Progenitor cell of endocrine pancreas (in vitro differentiated cells): ENCODE results near the gene DHCR24. TPM values are rescaled to one million over a fixed set of nuclear protein-coding genes. Genes with fewer than 3 reads are reported as not detected.

Experiments used
- DNase-seq: peaks from one replicate; pipeline ENCODE4 v3.0.0; 2021; ENCODE audit warnings: low spot score; ENCODE audit not compliant: unreplicated experiment
- H3K27ac Mint-ChIP-seq: 2 replicates; pipeline ENCODE4 v1.8.0; 2021; ENCODE audit warnings: mild to moderate bottlenecking, moderate library complexity, mixed read lengths
- H3K27me3 Mint-ChIP-seq: 2 replicates; pipeline ENCODE4 v1.8.0; 2021; ENCODE audit warnings: mixed read lengths
- H3K36me3 Mint-ChIP-seq: 2 replicates; pipeline ENCODE4 v1.8.0; 2022; ENCODE audit warnings: mixed read lengths; ENCODE audit not compliant: insufficient read depth
- H3K4me1 Mint-ChIP-seq: 2 replicates; pipeline ENCODE4 v1.8.0; 2021; ENCODE audit warnings: low read depth, mixed read lengths
- H3K4me3 Mint-ChIP-seq: 2 replicates; pipeline ENCODE4 v1.8.0; 2021; ENCODE audit warnings: low read depth, mild to moderate bottlenecking, moderate library complexity, mixed read lengths
- H3K9me3 Mint-ChIP-seq: 2 replicates; pipeline ENCODE4 v1.8.0; 2021; ENCODE audit warnings: low read depth, mixed read lengths
- CTCF ChIP-seq: fragments of 200-600 bp; sonication (generic); IDR thresholded peaks from one replicate; pipeline ENCODE4 v1.5.0; 2021; ENCODE audit warnings: antibody characterized with exemption, mild to moderate bottlenecking; ENCODE audit not compliant: unreplicated experiment
- total RNA-seq: library from RNA; stranded (reverse); gene quantifications from 2 replicates; pipeline ENCODE4 v1.2.1, GENCODE V29; 2021

DHCR24 gene
- total RNA-seq, 1 donor from 2014 or later = 229 TPM

- no peaks in the 10 kb centered on the region for H3K4me1 Mint-ChIP-seq
- H3K9me3 Mint-ChIP-seq = peaks cover 12% of the 10 kb centered on the region
Measured at GRCh38 chr1:54929700-54930099, 42.7 kb upstream of the DHCR24 start.

GRCh38 chr1:54928327-54928726 lies 41.3 kb upstream of the DHCR24 start:
- Mint-ChIP-seq H3K4me1 (no peaks in the 10 kb centered on the region), H3K36me3 (peaks cover 1% of the 10 kb centered on the region), H3K27me3 (peaks cover 7% of the 10 kb centered on the region), H3K4me3 (no peak overlapping the region), H3K9me3 (peaks cover 12% of the 10 kb centered on the region), H3K27ac (no peak overlapping the region)
- TF ChIP-seq CTCF = no peak
- DNase-seq = no peak

More at GRCh38 chr1:54929700-54930099, 42.7 kb upstream of the DHCR24 start:
- TF ChIP-seq CTCF = no peak
- no peak for DNase-seq
- H3K27ac Mint-ChIP-seq = no peak overlapping the region
- H3K36me3 Mint-ChIP-seq = peaks cover 5% of the 10 kb centered on the region
- peaks cover 7% of the 10 kb centered on the region for H3K27me3 Mint-ChIP-seq
- no peak overlapping the region for H3K4me3 Mint-ChIP-seq

- H3K4me1 Mint-ChIP-seq = no peaks in the 10 kb centered on the region
- no peak for TF ChIP-seq CTCF
- peaks cover 7% of the 10 kb centered on the region for H3K9me3 Mint-ChIP-seq
- DNase-seq = no peak
- H3K4me3 Mint-ChIP-seq = no peak overlapping the region
- H3K36me3 Mint-ChIP-seq = peaks cover 1% of the 10 kb centered on the region
- H3K27me3 Mint-ChIP-seq = peaks cover 7% of the 10 kb centered on the region
- no peak overlapping the region for H3K27ac Mint-ChIP-seq
Measured at GRCh38 chr1:54927472-54928240, 40.7 kb upstream of the DHCR24 start.

GRCh38 chr1:54926970-54927369 lies 40.0 kb upstream of the DHCR24 start:
- DNase-seq = no peak
- H3K4me1 Mint-ChIP-seq = no peaks in the 10 kb centered on the region
- no peak for TF ChIP-seq CTCF
- H3K4me3 Mint-ChIP-seq = no peak overlapping the region
- H3K27me3 Mint-ChIP-seq = peaks cover 7% of the 10 kb centered on the region
- H3K36me3 Mint-ChIP-seq = peaks cover 1% of the 10 kb centered on the region
- H3K27ac Mint-ChIP-seq = no peak overlapping the region
- peaks cover 7% of the 10 kb centered on the region for H3K9me3 Mint-ChIP-seq

- Mint-ChIP-seq H3K36me3 (no peaks in the 10 kb centered on the region), H3K27me3 (peaks cover 10% of the 10 kb centered on the region), H3K27ac (no peak overlapping the region), H3K9me3 (peaks cover 4% of the 10 kb centered on the region), H3K4me3 (no peak overlapping the region), H3K4me1 (no peaks in the 10 kb centered on the region)
- no peak for DNase-seq
- TF ChIP-seq CTCF = no peak
Measured at GRCh38 chr1:54922921-54923421, 36.0 kb upstream of the DHCR24 start.
